HEK293 (cell line): ENCODE measurements around the gene PCDHB9.
"Not testable (repeated sequence)": the region's sequence is repeated elsewhere in the genome, so short reads cannot be mapped to it uniquely, and the experiment has no call there.

Experiments
- CTCF ChIP-seq: fragments of 450-650 bp; formaldehyde crosslinking; IDR thresholded peaks from 2 replicates; pipeline ENCODE4 v1.5.1; 2016; ENCODE audit warnings: missing biosample characterization, missing genetic modification characterization
- TCF7L2 ChIP-seq: IDR thresholded peaks from 2 replicates; pipeline ENCODE4 v1.6.1; 2011; ENCODE audit warnings: low read depth, mild to moderate bottlenecking, inconsistent platforms, low read length, moderate library complexity, borderline replicate concordance
- ZFP3 ChIP-seq: fragments of 450-650 bp; formaldehyde crosslinking; IDR thresholded peaks from 2 replicates; pipeline ENCODE4 v1.5.1; 2016; ENCODE audit warnings: low read depth, missing biosample characterization, missing genetic modification characterization

DNA sequence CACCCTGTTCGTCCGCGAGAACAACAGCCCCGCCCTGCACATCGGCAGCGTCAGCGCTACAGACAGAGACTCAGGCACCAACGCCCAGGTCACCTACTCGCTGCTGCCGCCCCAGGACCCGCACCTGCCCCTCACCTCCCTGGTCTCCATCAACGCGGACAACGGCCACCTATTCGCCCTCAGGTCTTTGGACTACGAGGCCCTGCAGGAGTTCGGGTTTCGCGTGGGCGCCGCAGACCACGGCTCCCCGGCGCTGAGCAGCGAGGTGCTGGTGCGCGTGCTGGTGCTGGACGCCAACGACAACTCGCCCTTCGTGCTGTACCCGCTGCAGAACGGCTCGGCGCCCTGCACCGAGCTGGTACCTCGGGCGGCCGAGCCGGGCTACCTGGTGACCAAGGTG lies 49.0 kb downstream of the PCDHB9 start:
- TF ChIP-seq CTCF (tag by site-specific recombination); TCF7L2; ZFP3 (tag by site-specific recombination): not testable (repeated sequence)
